Measurements from ENCODE around the gene NUFIP2.
"Not testable (repeated sequence)": the region's sequence is repeated elsewhere in the genome, so short reads cannot be mapped to it uniquely, and the experiment has no call there.

NUFIP2 gene

GRCh38 chr17:29293890-29294579 is at the start of gene NUFIP2:
NUFIP2 (minus strand) TSS chr17:29294148; CDS start chr17:29294059, 89 bp downstream.
- peak; percentile 100 for DNase-seq

DNA sequence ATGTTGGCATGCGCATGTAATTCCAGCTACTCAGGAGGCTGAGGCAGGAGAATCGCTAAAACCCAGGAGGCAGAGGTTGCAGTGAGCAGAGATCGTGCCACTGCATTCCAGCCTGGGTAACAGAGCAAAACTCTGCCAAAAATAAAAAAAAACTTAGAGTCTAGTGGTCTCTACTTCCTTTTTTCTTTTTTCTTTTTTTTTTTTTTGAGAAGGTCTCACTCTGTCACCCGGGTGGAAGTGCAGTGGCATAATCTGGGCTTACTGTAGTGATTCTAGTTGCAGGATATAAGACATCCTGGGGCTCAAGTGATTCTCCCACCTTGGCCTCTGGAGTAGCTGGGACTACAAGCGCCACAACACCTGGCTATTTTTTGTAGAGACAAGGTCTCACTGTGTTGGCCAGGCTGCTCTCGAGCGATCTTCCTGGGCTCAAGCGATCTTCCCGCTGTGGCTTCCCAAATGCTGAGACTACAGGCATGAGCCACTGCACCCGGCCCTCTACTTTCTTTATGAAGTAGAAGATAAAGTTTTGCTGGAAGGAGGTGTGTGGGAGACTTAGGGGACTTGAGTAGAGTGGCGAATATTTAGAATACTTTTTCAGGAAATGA is 48.3 kb upstream of the NUFIP2 start:
- no peak for DNase-seq

DNA sequence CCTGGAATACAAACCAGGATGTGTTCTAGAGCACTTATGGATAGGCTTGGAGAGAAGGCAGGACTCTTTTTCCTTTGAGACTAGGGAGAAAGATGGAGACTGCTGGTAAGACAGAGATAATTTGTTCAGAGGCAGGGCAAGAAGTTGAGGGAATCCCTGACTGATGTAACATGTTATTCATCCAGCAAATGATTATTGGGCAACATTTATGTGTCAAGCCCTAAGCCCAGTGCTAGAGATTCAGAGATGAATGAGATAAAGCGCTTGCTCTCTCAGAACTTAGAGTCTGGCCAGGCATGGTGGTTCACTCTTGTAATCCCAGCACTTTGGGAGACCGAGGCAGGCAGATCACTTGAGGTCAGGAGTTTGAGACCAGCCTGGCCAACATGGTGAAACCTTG is 47.8 kb upstream of the NUFIP2 start:
- DNase-seq: no peak

DNA sequence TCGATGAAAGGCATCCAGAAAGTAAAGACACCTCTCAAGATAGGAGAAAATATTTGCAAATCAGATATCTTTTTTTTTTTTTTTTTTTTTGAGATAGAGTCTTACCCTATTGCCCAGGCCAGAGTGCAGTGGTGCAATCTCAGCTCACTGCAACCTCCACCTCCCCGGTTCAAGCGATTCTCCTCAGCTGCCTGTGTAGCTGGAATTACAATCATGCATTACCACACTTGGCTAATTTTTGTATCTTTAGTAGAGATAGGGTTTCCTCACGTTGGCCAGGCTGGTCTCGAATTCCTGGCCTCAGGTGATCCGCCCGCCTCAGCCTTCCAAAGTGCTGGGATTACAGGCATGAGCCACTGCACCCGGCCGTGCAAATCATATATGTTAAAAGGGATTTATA is 45.1 kb upstream of the NUFIP2 start:
- DNase-seq: not testable (repeated sequence)

- peak; percentile 41 for DNase-seq
Observed at GRCh38 chr17:29331708-29332085, 37.7 kb upstream of the NUFIP2 start.

DNA sequence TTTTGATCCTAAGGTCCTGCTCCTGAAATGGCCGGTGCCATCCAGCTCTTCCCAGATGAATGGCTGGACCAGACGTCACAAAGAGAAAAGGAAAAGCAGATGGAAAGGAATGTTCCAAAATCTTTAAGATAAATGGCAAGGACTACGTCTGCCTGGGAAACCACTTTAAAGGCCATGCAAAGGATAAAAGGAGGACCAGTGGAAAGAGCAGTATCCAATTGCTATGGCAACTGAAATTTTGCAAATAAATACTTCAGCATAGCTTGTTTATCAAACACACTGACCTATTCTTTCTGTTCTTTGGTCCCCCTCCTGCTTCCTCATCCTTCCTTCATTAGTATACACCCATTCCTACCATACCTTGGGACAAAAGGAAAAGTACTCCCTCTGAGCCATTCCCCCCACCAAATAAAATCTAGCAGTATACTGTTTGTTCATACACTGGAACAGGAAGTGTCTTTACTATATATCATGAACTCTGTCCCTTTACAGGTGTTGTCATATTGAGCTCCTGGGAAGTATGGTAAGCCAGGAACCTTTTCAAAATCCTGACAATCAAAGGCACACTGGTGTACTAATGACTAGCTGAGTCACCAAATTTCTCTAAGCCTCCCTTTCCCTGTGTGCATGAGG is 37.2 kb upstream of the NUFIP2 start:
- no peak for DNase-seq

- DNase-seq: no peak
Observed at GRCh38 chr17:29327412-29327811, 33.5 kb upstream of the NUFIP2 start.

DNA sequence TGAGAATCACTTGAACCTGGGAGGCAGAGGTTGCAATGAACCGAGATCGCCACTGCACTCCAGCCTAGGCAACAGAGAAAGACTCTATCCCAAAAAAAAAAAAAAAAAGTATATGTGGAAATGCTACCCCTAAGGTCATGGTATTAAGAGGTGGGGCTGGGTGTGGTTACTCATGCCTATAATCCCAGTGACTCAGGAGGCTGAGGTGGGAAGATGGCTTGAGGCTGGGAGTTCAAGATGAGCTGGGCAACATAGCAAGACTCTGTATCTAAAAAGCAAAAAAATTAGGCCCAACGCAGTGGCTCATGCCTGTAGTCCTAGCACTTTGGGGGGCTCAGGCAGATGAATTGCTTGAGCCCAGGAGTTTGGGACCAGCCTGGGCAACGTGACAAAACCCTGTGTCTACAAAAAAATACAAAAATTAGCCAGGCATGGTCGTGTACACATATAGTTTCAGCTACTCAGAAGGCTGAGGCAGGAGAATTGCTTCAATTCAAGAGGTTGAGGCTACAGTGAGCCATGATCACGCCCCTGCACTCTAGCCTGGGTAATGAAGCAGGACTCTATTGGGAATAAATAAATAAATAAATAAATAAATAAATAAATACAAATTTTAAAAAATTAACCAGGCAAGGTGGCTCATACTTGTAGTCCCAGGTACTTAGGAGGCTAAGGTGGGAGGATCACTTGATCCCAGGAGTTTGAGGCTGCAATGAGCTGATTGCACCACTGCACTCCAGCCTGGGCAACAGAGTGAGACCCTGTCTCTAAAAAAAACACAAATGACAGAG is 32.3 kb upstream of the NUFIP2 start:
- no peak for DNase-seq

DNA sequence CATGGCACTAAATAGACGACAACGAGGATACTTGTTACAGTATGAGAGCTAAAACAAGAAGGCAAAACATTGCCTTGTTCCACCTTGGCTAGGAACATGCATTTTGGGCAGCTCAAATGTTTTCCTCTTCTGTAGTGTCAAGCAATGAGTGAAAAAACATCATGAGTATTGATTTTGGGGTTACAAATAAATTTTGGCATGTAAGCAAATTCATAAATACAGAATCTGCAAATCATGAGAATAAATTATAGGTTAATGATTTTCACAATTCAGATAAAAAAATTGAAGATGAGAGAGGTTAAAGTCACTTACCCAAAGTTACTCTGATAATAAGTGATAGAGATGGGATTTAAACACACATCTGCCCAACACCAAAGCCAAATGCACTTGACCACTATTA is 28.4 kb upstream of the NUFIP2 start:
- DNase-seq: no peak

- DNase-seq: no peak
Observed at GRCh38 chr17:29303386-29303785, 9.4 kb upstream of the NUFIP2 start.

- DNase-seq: no peak
Observed at GRCh38 chr17:29299031-29299430, 5.1 kb upstream of the NUFIP2 start.

- no peak for DNase-seq
Observed at GRCh38 chr17:29295420-29295819, 1.5 kb upstream of the NUFIP2 start.

DNA sequence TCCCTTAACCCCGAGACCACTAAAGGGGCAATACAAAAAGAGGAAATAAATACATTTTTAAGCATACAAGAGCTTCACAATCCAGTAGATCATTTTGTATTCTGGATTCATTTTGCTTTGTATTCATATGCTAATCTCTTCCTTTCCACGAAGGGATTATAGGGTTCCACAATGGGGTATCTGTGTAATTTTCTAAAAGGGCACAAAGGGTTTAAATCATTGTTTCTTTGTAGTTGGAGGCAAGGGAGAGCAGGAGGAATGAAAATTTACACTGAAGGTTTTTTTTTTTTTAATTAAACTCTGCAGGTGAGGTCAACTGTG is 592 bp upstream of the NUFIP2 start:
- DNase-seq: peak; percentile 75

DNA sequence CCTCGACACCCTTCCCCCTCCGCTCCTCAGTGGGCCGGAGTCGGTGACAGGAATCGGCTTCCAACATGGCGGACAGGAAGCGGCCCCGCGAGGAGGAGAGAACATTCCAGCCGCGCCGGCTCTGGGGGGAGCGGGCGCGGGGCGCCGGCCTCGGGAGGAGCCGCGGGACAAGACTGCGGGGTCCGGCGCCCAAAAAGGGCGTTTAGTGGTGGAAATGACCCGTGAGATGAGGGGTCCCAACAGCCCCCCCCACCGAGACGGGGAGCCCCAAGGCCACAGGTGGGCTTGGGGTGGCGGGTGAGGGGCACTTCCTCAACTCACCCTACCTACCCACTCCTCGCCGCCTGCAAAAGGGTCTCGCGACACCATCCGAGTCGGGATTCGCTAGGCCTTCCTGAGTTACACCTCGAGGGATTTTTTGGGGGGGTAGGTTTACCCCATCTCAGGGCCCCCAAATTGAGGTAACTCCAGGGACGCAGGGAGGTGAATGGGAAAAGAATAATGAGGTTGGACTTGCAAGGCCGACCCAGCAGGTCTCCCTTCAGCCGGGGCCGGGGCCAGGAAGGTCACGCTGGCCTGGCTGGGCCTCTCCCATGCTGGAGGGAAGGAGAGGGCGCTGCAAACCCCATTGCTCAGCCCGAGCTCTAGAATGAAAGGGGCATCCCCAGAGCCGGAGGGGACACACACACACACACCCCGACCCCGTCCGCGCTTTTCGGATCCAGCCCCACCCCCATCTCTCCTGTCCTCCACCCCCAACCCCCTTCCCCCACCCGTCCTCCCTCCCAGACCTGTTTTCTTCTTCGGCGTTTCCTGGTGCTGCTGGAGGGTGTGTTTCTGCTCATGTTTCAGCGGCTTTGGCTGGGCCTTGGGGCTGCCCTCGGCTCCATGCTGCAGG is 707 bp downstream of the NUFIP2 start:
- DNase-seq: peak; percentile 53

DNA sequence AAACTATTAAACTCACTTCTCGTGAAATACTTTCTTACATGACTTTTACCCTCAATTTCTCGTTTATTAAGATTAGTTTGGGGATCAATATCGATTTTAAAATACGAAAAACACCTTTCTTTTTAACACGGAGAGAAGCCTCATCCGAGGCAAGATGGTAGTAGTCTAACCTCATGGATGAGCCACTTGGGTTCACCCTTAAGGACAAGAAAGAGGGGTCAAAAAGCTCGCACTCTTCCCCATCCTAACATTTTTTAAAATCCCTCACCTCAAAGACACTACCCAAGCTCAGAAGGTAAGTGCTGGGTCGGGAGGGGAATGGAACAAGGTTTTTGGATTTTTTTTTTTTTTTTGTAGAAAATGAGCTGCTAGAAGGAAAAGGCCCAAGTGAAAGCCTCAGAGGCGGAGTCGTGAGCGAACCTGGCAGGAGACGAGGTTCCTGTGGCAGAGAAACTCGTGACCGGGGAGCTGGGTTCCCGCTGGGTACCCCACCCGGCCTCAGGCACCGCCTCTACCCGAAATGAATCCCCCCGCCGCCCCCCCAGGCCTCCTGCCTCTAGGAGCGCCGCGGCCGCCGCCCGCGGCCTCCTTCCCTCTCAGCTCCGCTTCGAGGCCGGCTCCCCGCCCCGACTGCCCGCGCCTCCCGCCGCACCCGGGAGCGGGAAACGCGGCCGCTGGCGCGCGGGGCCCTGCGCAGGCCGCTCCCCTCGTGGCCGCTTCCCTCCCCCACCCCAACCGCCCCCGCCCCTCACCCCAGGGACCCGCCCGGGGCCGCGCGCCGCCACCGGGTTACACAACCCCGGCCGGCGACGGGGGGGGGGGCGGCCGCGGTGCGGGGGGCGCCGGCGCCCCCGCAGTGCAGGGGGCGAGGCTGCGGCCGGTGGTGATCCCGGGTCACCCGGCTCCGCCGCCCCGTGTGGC is 1.6 kb downstream of the NUFIP2 start:
- peak; percentile 62 for DNase-seq

DNA sequence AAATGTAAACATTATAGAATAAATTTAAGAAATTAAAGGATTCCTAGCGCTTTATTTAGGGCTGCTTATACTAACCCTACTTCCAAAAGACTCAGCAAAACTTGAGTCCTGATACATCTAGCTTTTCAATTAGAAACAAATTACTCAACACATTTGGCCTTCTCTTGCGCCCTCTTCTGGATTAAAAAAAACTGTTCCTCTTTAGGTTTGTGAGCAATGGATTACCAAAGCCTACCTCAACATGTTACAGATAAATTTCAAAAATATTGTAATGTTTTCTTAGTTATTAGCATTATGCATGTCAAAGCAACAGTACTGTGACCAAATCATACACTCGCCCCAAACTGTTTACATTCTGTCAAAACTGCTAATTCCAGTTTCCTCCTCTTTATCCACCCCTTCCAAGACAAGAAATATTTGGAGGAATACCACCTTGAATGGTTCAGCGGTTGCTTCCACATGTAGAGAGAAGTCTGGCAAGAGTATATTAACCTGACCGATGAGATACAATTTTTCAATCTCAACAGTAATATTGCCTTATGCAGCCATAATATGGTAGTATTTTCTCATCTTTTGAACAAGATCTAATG is 2.7 kb downstream of the NUFIP2 start:
- peak; percentile 88 for DNase-seq

- no peak for DNase-seq
Observed at GRCh38 chr17:29289852-29290251, 4.1 kb downstream of the NUFIP2 start.

DNA sequence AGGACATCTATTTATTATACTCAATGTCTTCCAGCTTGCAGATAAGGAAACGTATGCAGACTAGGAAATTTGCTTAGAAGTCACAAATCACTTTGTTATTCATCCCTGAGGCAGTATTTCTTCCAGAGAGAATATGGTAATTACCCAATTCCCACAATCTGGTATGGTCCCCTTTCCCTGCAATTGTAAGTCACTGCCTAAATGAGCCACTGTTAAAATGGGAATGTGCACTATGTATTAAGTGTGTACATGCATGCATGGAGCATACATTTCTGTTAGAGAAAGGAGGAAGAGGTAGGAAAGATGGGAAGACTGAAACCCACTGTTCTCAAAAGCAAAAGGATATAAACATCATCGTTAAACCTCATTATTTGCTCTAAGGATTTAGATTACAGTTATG is 10.0 kb downstream of the NUFIP2 start:
- no peak for DNase-seq

GRCh38 chr17:29283496-29283895 is 10.5 kb downstream of the NUFIP2 start:
- DNase-seq: no peak

DNA sequence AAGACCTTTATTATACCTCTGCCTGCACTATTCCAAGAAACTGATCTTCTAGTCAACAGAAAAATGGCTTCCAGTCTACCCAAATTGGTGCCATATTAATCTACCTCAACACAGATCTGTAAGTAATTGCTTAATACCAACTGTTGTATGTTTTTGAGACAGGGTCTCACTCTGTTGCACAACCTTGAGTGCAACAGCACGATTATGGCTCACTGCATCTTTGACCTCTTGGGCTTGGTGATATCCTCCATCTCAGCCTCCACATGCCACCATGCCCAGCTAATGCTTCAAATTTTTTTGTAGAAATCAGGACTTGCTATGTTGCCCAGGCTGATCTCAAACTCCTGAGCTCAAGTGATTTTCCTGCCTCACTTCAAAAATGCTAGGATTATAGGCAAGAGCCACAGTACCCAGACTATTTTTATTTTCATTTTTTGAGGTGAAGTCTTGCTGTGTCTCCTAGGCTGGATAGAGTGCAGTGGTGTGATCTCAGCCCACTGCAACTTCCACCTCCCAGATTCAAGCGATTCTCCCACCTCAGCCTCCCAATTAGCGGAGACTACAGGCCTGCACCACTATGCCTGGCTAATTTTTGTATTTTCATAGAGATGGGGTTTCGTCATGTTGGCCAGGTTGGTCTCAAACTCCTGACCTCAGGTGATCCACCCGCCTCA is 14.4 kb downstream of the NUFIP2 start:
- no peak for DNase-seq

DNA sequence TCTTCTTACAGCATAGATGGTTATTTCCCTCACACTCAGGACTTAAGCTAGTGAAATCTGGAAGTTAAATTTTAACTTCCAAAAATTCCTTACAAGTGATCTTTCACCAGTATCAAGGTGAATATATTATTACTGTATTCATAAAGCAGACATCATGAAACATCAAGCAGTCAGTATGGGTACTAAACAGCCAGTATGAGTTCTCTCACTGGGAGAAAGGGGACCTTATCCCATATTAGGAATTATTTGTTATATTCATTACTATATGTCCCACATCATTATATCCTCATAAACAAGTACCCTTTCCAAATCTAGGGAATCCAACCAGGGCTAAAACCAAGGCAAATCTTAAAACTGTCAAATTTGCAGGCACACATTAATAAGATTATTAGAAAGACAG is 15.3 kb downstream of the NUFIP2 start:
- DNase-seq: no peak
